OCI-LY7 (cell line): Measurements from ENCODE around the gene NT5C2. TPM values are rescaled to one million over a fixed set of nuclear protein-coding genes. Genes with fewer than 3 reads are reported as not detected.

Source experiments
- BruUV-seq: library from RNA; stranded (reverse); fragments of 400-500 nt; replicated peaks from 2 replicates; lab custom pipeline; 2021; lab: Mats Ljungman, UMichigan
- CTCF ChIA-PET: fragments of 300-600 bp; sonication (Branson Sonifier 250); formaldehyde crosslinking; loops from one replicate; lab custom pipeline; 2022; ENCODE audit warnings: antibody characterized with exemption; ENCODE audit not compliant: unreplicated experiment; lab: Charles Lee
- POLR2A ChIA-PET: fragments of 300-600 bp; sonication (Branson Sonifier 250); formaldehyde crosslinking; loops from one replicate; lab custom pipeline; 2022; ENCODE audit warnings: antibody characterized with exemption; lab: Charles Lee
- DNase-seq: peaks from one replicate; pipeline ENCODE4 v3.0.0-alpha.2; 2015; ENCODE audit warnings: low spot score
- H2AFZ ChIP-seq: fragments of 200-600 bp; sonication (generic), shearing (Covaris generic); 2 replicates; pipeline ENCODE4 v1.6.1; 2014; ENCODE audit warnings: mild to moderate bottlenecking, antibody characterized with exemption, low read length, moderate library complexity
- H3K27ac ChIP-seq: fragments of 200-600 bp; sonication (generic); 2 replicates; pipeline ENCODE4 v1.5.1; 2014; ENCODE audit warnings: mixed run types, low read depth, mild to moderate bottlenecking, moderate library complexity, low read length, inconsistent platforms; ENCODE audit not compliant: poor library complexity, severe bottlenecking
- H3K36me3 ChIP-seq: fragments of 200-600 bp; sonication (generic); 2 replicates; pipeline ENCODE4 v1.6.1; 2014; ENCODE audit warnings: mild to moderate bottlenecking, antibody characterized with exemption, low read length, moderate library complexity, mixed read lengths; ENCODE audit not compliant: insufficient read depth
- H3K4me1 ChIP-seq: fragments of 200-600 bp; sonication (generic); 2 replicates; pipeline ENCODE4 v1.5.1; 2014; ENCODE audit warnings: mild to moderate bottlenecking, low read length; ENCODE audit not compliant: insufficient read depth, poor library complexity, severe bottlenecking
- H3K4me2 ChIP-seq: fragments of 200-600 bp; sonication (generic); 2 replicates; pipeline ENCODE4 v1.6.1; 2014; ENCODE audit warnings: mild to moderate bottlenecking, low read length
- H3K4me3 ChIP-seq: fragments of 200-600 bp; sonication (generic); 2 replicates; pipeline ENCODE4 v1.5.1; 2014; ENCODE audit warnings: mild to moderate bottlenecking, low read depth, low read length; ENCODE audit not compliant: poor library complexity, severe bottlenecking
- H3K79me2 ChIP-seq: fragments of 200-600 bp; sonication (generic); 2 replicates; pipeline ENCODE4 v1.6.1; 2016; ENCODE audit warnings: low read depth, mild to moderate bottlenecking, low read length, moderate library complexity, mixed read lengths; ENCODE audit not compliant: insufficient read depth
- H3K9me2 ChIP-seq: fragments of 200-600 bp; sonication (generic); 2 replicates; pipeline ENCODE4 v1.6.1; 2016; ENCODE audit warnings: mild to moderate bottlenecking, low read length, mixed read lengths; ENCODE audit not compliant: insufficient read depth
- H3K9me3 ChIP-seq: fragments of 200-600 bp; sonication (generic); 2 replicates; pipeline ENCODE4 v1.6.1; 2014; ENCODE audit warnings: mild to moderate bottlenecking, mixed run types, low read length, mixed read lengths
- H4K20me1 ChIP-seq: fragments of 200-600 bp; sonication (generic); 2 replicates; pipeline ENCODE4 v1.6.1; 2014; ENCODE audit warnings: mild to moderate bottlenecking, antibody characterized with exemption, low read length, moderate library complexity, mixed read lengths; ENCODE audit not compliant: insufficient read depth
- EZH2phosphoT487 ChIP-seq: fragments of 200-600 bp; sonication (generic); IDR thresholded peaks from 2 replicates; pipeline ENCODE4 v1.6.1; 2018; ENCODE audit warnings: low read depth, borderline replicate concordance, mild to moderate bottlenecking, mixed run types, antibody characterized with exemption, low read length, moderate library complexity, mixed read lengths
- intact Hi-C: fragments of 100-400 bp; cut with micrococcal nuclease; formaldehyde crosslinking; loops from one replicate; pipeline ENCODE4 v1.10.0; 2022; ENCODE audit not compliant: unreplicated experiment
- total RNA-seq, 2 experiments: library from RNA; depleted of rRNA in 1 of 2; stranded (reverse); fragments of >200 nt in 1 of 2; shearing (Covaris generic) in 1 of 2; gene quantifications; 2 replicates each; pipeline ENCODE4 v1.2.3, GENCODE V29; 2014 to 2022
- TF ChIP-seq, protein P1 (sequence below): fragments of 200-600 bp; sonication (generic); conservative IDR thresholded peaks from 2 replicates; pipeline ENCODE4 v1.5.1; 2014; ENCODE audit warnings: mild to moderate bottlenecking, antibody characterized with exemption, low read length, moderate library complexity, mixed read lengths

NT5C2 gene
- total RNA-seq, 2 experiments from 2014 or later: 72.0 to 87.3 TPM

DNA sequence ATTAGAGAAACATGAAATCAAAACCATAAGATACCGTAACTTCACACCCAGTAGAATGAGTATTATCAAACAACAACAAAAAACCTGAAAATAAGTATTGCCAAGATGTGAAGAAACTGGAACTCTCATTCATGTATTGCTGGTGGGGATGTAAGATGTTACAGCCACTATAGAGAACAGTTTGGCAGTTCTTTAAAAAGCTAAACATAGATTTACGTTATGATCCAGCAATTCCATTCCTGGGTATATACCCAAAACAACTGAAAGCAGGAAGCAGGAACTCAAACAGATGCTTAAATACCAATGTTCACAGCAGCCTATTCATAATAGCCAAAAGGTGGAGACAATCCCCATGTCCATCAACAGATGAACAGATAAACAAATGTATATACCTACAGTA lies 72.5 kb downstream of the NT5C2 start:
- peaks cover 5% of the 10 kb centered on the region; the same call in 1 of the 2 replicates for H3K79me2 ChIP-seq
- ChIA-PET CTCF (no interaction called here), POLR2A (interaction anchor here (0.5 kb wide), 1 partner anchor 119 kb away, joined by 4 read pairs; no protein-coding TSS in a partner anchor)
- intact Hi-C loops: no loop called here
- no peak for TF ChIP-seq EZH2phosphoT487
- TF ChIP-seq, protein P1, sequence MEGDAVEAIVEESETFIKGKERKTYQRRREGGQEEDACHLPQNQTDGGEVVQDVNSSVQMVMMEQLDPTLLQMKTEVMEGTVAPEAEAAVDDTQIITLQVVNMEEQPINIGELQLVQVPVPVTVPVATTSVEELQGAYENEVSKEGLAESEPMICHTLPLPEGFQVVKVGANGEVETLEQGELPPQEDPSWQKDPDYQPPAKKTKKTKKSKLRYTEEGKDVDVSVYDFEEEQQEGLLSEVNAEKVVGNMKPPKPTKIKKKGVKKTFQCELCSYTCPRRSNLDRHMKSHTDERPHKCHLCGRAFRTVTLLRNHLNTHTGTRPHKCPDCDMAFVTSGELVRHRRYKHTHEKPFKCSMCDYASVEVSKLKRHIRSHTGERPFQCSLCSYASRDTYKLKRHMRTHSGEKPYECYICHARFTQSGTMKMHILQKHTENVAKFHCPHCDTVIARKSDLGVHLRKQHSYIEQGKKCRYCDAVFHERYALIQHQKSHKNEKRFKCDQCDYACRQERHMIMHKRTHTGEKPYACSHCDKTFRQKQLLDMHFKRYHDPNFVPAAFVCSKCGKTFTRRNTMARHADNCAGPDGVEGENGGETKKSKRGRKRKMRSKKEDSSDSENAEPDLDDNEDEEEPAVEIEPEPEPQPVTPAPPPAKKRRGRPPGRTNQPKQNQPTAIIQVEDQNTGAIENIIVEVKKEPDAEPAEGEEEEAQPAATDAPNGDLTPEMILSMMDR: no peak
- DNase-seq: no peak
- H3K9me3 ChIP-seq: no peaks in the 10 kb centered on the region
- no TSS peak for BruUV-seq
- no peak overlapping the region for H3K27ac ChIP-seq
- no peak overlapping the region for H3K4me2 ChIP-seq
- H3K4me1 ChIP-seq: no peaks in the 10 kb centered on the region
- H2AFZ ChIP-seq: no peak overlapping the region
- no peaks in the 10 kb centered on the region for H4K20me1 ChIP-seq
- H3K9me2 ChIP-seq: no peaks in the 10 kb centered on the region
- peaks cover 5% of the 10 kb centered on the region for H3K36me3 ChIP-seq
- no peak overlapping the region for H3K4me3 ChIP-seq

DNA sequence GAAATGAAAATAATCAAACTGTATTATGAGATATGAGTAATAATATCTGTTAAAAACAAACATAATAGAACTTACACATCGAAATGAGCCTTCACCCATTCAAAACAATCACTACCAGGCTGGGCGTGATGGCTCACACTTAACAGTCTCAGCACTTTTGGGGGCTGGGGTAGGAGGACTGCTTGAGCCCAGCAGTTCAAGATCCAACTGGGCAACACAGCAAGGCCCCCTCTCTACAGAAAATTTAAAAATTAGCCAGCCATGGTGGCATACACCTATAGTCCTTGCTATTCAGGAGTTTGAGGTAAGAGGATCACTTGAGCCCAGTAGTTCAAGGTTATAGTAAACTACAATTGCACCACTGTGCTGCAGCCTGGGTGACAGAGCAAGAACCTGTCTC lies 75.8 kb downstream of the NT5C2 start:
- Histone ChIP-seq H3K27ac (no peak overlapping the region), H3K4me3 (no peak overlapping the region), H4K20me1 (no peaks in the 10 kb centered on the region), H3K79me2 (peaks cover 5% of the 10 kb centered on the region; the same call in 1 of the 2 replicates), H3K9me3 (no peaks in the 10 kb centered on the region), H3K4me1 (no peaks in the 10 kb centered on the region), H3K9me2 (no peaks in the 10 kb centered on the region), H3K36me3 (peaks cover 6% of the 10 kb centered on the region), H2AFZ (no peak overlapping the region), H3K4me2 (no peak overlapping the region)
- intact Hi-C loops: no loop called here
- BruUV-seq: no TSS peak
- ChIA-PET POLR2A (interaction anchor here (0.6 kb wide), 1 partner anchor 68 kb away, joined by 9 read pairs; no protein-coding TSS in a partner anchor), CTCF (no interaction called here)
- TF ChIP-seq EZH2phosphoT487: no peak
- DNase-seq: no peak

DNA sequence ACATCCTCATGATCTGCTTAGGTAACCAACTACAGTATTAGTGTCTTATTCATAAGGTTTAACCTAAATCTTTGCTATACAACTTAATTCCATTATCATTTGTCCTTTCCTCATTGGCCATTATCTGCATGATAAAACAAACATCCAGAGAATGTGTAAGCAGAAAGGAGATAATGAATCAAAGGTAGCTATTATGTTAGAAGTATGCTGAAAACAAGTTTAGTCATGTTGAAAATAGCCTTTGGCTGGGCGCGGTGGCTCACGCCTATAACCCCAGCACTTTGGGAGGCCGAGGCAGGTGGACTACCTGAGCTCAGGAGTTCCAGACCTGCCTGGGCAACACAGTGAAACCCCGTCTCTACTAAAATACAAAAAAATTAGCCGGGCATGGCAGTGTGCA lies 78.2 kb downstream of the NT5C2 start:
- Histone ChIP-seq H3K36me3 (peaks cover 20% of the 10 kb centered on the region), H3K27ac (no peak overlapping the region), H3K4me2 (no peak overlapping the region), H3K9me2 (no peaks in the 10 kb centered on the region), H2AFZ (no peak overlapping the region), H3K4me1 (no peaks in the 10 kb centered on the region), H3K79me2 (peaks cover 14% of the 10 kb centered on the region; the same call in 1 of the 2 replicates), H3K4me3 (no peak overlapping the region), H3K9me3 (no peaks in the 10 kb centered on the region), H4K20me1 (no peaks in the 10 kb centered on the region)
- intact Hi-C loops: no loop called here
- POLR2A ChIA-PET: interaction anchor here (1.5 to 1.9 kb wide), 2 partner anchors 9 to 12 kb away, joined by 3 to 5 read pairs; no protein-coding TSS in a partner anchor
- no peak for DNase-seq
- CTCF ChIA-PET: no interaction called here
- no peak for TF ChIP-seq EZH2phosphoT487
- TF ChIP-seq, protein P1: no peak
- BruUV-seq: no TSS peak
